HG02981 (cell line): ENCODE measurements around the gene RBKS.

Experiments used
- ATAC-seq: cut with Tn5 transposase; IDR thresholded peaks from one replicate; pipeline ENCODE4 v1.9.1; 2021; ENCODE audit warnings: mild to moderate bottlenecking, moderate library complexity; ENCODE audit not compliant: unreplicated experiment

RBKS gene

GRCh38 chr2:27838502-27838901 lies 51.7 kb downstream of the RBKS start:
- no peak for ATAC-seq

GRCh38 chr2:27833931-27834330 lies 56.3 kb downstream of the RBKS start:
- no peak for ATAC-seq

GRCh38 chr2:27832396-27832795 lies 57.8 kb downstream of the RBKS start:
- ATAC-seq: no peak

GRCh38 chr2:27831279-27832050 lies 58.7 kb downstream of the RBKS start:
- ATAC-seq: no peak

- ATAC-seq: no peak
Observed at GRCh38 chr2:27830656-27831055, 59.5 kb downstream of the RBKS start.

GRCh38 chr2:27829791-27830190 lies 60.4 kb downstream of the RBKS start:
- no peak for ATAC-seq

GRCh38 chr2:27828305-27828704 lies 61.9 kb downstream of the RBKS start:
- ATAC-seq: no peak

- no peak for ATAC-seq
Observed at GRCh38 chr2:27824401-27824800, 65.8 kb downstream of the RBKS start.

- no peak for ATAC-seq
Observed at GRCh38 chr2:27823569-27823968, 66.6 kb downstream of the RBKS start.

- ATAC-seq: no peak
Observed at GRCh38 chr2:27823135-27823534, 67.1 kb downstream of the RBKS start.

- ATAC-seq: no peak
Observed at GRCh38 chr2:27822049-27822448, 68.1 kb downstream of the RBKS start.

GRCh38 chr2:27815860-27816438 lies 74.2 kb downstream of the RBKS start:
- no peak for ATAC-seq

GRCh38 chr2:27814758-27815157 lies 75.4 kb downstream of the RBKS start:
- no peak for ATAC-seq

GRCh38 chr2:27811768-27812167 lies 78.4 kb downstream of the RBKS start:
- no peak for ATAC-seq

- no peak for ATAC-seq
Observed at GRCh38 chr2:27810455-27810854, 79.7 kb downstream of the RBKS start.

GRCh38 chr2:27809761-27810241 lies 80.4 kb downstream of the RBKS start:
- no peak for ATAC-seq

- ATAC-seq: no peak
Observed at GRCh38 chr2:27808984-27809383, 81.2 kb downstream of the RBKS start.

- ATAC-seq: no peak
Observed at GRCh38 chr2:27808418-27808817, 81.8 kb downstream of the RBKS start.

GRCh38 chr2:27807476-27807875 lies 82.7 kb downstream of the RBKS start:
- ATAC-seq: no peak

GRCh38 chr2:27806311-27807059 lies 83.7 kb downstream of the RBKS start:
- ATAC-seq: no peak

- no peak for ATAC-seq
Observed at GRCh38 chr2:27805180-27805579, 85.0 kb downstream of the RBKS start.

GRCh38 chr2:27804146-27804545 lies 86.0 kb downstream of the RBKS start:
- no peak for ATAC-seq
